NCI-H69 (cell line): ENCODE results near the gene HOXA6.

Experiments
- DNase-seq: peaks from one replicate; lab custom pipeline; 2025; lab: John Stamatoyannopoulos, UW

Gene HOXA6

GRCh38 chr7:27096768-27097514 lies 50.6 kb downstream of the HOXA6 start:
- DNase-seq: peak; percentile 51

DNA sequence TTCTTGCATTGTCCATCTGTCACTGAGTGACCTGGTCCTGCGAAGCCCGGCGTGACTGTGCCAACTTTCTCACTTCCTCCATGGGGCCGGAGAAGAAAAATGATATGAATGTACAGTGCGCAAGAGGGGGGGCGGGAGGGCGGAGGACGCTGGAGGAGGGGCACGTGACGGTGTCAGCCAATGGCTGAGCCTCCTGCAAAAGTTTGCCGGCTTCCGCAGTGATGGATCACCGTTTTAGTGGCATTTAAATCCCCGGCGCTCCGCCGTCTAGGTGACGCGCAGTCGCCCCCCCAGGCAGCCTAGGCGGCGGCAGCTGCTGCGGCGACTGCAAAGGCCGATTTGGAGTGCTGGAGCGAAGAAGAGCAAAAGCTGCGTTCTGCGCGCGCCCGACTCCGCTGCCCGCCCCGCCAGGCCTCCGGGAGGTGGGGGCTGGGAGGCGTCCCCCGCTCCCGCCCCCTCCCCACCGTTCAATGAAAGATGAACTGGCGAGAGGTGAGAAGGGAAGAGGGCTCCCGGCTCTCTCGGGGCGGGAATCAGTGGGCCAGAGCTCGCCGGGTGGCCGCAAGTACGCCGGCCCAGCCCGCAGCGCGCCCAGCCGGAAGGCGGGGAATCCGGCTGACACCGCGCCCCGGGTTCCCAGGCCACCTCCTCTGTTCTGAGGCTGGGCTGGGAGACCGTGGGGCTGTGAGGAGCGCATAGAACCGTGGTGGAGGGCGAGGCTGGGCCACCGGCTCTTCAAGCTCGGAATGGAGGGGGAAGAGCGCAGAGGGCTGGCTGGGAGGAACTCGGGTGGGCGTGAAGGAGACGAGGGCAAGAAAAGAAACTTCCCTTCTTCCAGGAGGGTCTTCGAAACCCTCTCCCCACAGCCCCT lies 51.4 kb downstream of the HOXA6 start, which contains the start of gene HOXA1:
Gene HOXA1 (minus strand): TSS at position 104 of the 871 bp plus-strand sequence. CDS start 88 bp downstream, at position 16.
- DNase-seq: peak; percentile 96
